ENCODE data around the gene HASPIN. TPM values are rescaled to one million over a fixed set of nuclear protein-coding genes. Genes with fewer than 3 reads are reported as not detected.

Gene HASPIN
- total and polyA plus RNA-seq, 2 of the 8 experiments (the other 6 are each of a cell fraction or from before 2014, with no cell fraction given), result 7.8 to 29.5 TPM

GRCh38 chr17:3750926-3751325 is 27.2 kb downstream of the HASPIN start:
- TF ChIP-seq KDM1A (IDR thresholded peaks at IDR 0.05; ENCODE audit: borderline replicate concordance, low read length) (no peak), CTCF (IDR thresholded peaks at IDR 0.05; ENCODE audit: control extremely low read depth in 1 of 3, insufficient read depth in 1 of 3, low read depth in 1 of 3, low read length in 3 of 3) (no peak), HDAC6 (IDR thresholded peaks at IDR 0.05; ENCODE audit: low read depth, low read length) (no peak), POLR2AphosphoS5 (IDR thresholded peaks at IDR 0.05; ENCODE audit: low read depth, low read length) (no peak), YY1 (IDR thresholded peaks at IDR 0.05; ENCODE audit: low read depth, low read length) (no peak), BRCA1 (IDR thresholded peaks at IDR 0.05; ENCODE audit: low read depth, low read length) (no peak), TAF1 (IDR thresholded peaks at IDR 0.05; ENCODE audit: low read depth, low read length) (no peak), NRF1 (IDR thresholded peaks at IDR 0.05; ENCODE audit: low read depth, low read length) (no peak), SP1 (IDR thresholded peaks at IDR 0.05; ENCODE audit: low read depth, low read length) (no peak), ASH2L (IDR thresholded peaks at IDR 0.05; ENCODE audit: low read length) (no peak), GABPA (IDR thresholded peaks at IDR 0.05; ENCODE audit: borderline replicate concordance, insufficient read depth, low read length) (no peak)
- Histone ChIP-seq H3K56ac (replicated peaks; ENCODE audit: insufficient read length, low read depth, low read length) (no peak overlapping the region), H3K79me1 (ENCODE audit: low read depth, low read length) (no peaks in the 10 kb centered on the region), H4K91ac (replicated peaks; ENCODE audit: insufficient read length, low read length) (no peak overlapping the region), H3K27ac (ENCODE audit: low read depth, low read length) (no peak overlapping the region), H4K5ac (ENCODE audit: insufficient read length, low read depth, low read length) (no peak overlapping the region), H2BK5ac (ENCODE audit: low read depth, low read length) (no peak overlapping the region), H3K14ac (ENCODE audit: insufficient read length) (no peak overlapping the region), H2AFZ (ENCODE audit: low read length) (no peak overlapping the region), H2AK5ac (ENCODE audit: low read depth, low read length) (no peak overlapping the region), H2BK120ac (replicated peaks; ENCODE audit: low read depth, low read length) (no peak overlapping the region), H3K36me3 (ENCODE audit: control insufficient read depth in 2 of 4, insufficient read depth in 4 of 4, low read length in 3 of 4) (no peaks in the 10 kb centered on the region), H3K4ac (replicated peaks; ENCODE audit: insufficient read length, low read depth, low read length) (no peak overlapping the region), H3K23ac (ENCODE audit: insufficient read length) (no peak overlapping the region), H3K23me2 (ENCODE audit: low read depth, low read length) (peaks cover 4% of the 10 kb centered on the region; the same call in 1 of the 2 replicates), H4K20me1 (replicated peaks in 1 of 2; ENCODE audit: control insufficient read depth in 1 of 2, insufficient read depth in 2 of 2, low read length in 2 of 2) (no peaks in the 10 kb centered on the region), H2BK15ac (ENCODE audit: low read length) (no peak overlapping the region), H3K18ac (ENCODE audit: extremely low read depth, low read length) (no peak overlapping the region), H2BK20ac (ENCODE audit: low read length) (no peak overlapping the region), H2BK12ac (ENCODE audit: low read depth, low read length) (no peak overlapping the region), H3K27me3 (replicated peaks in 1 of 4; ENCODE audit: control insufficient read depth in 3 of 4, extremely low read depth in 1 of 4, insufficient read depth in 3 of 4, low read length in 3 of 4) (no peaks in the 10 kb centered on the region), H3K9me3 (ENCODE audit: insufficient read depth in 2 of 2, low read depth in 1 of 2, low read length in 1 of 2) (no peaks in the 10 kb centered on the region), H4K8ac (ENCODE audit: extremely low read depth, insufficient read depth, low read length) (no peak overlapping the region), H3K79me2 (ENCODE audit: control insufficient read depth in 1 of 2, insufficient read depth in 2 of 2, low read length in 2 of 2) (no peaks in the 10 kb centered on the region), H3K4me2 (ENCODE audit: insufficient read depth in 1 of 2, low read depth in 2 of 2, low read length in 2 of 2) (no peak overlapping the region), H3K4me1 (replicated peaks in 1 of 4; ENCODE audit: control insufficient read depth in 3 of 4, insufficient read depth in 4 of 4, low read length in 3 of 4) (peaks cover 0 to 5% (median 3%) of the 10 kb centered on the region in 4 experiments; a peak in 4 of 7 replicates), H3K4me3 (ENCODE audit: extremely low read depth in 1 of 4, insufficient read depth in 2 of 4, low read depth in 3 of 4, low read length in 4 of 4) (no peak overlapping the region), H3K9ac (replicated peaks in 1 of 4; ENCODE audit: extremely low read depth in 1 of 4, low read depth in 3 of 4, low read length in 3 of 4) (no peak overlapping the region)
- ChIA-PET POLR2A (ENCODE audit: partially characterized antibody) (interaction anchor here (0.9 kb wide), 1 partner anchor 10 kb away, joined by 3 read pairs; no protein-coding TSS in a partner anchor), CTCF (ENCODE audit: partially characterized antibody) (interaction anchor here (0.7 to 8.2 kb wide), 3 partner anchors 13 to 258 kb away, joined by 3 to 73 read pairs (median 3); no protein-coding TSS in a partner anchor)
- DNase-seq (ENCODE audit: low read depth in 1 of 2, low spot score in 2 of 2) (no peak), FAIRE-seq (no peak)
- 83% methylated on average over 7 of the region's 8 CpGs; no CpG with 5 or more reads in 1 of the 2 experiments for whole genome bisulfite sequencing, 2 experiments (ENCODE audit: extremely low coverage in 1 of 2, insufficient coverage in 1 of 2, insufficient read length in 1 of 2, insufficient replicate concordance in 2 of 2, low coverage in 1 of 2, low lambda C conversion rate in 2 of 2, missing lambda C conversion rate in 1 of 2)

Data from H1 (cell line).